ENCODE data around the gene PTPRJ.

Gene PTPRJ

GRCh38 chr11:48091426-48092102 is 111.2 kb downstream of the PTPRJ start:
- Histone ChIP-seq H3K27me3 (ENCODE audit: control insufficient read depth, insufficient read depth, low read length) (no peaks in the 10 kb centered on the region), H3K9ac (ENCODE audit: low read length) (no peak overlapping the region), H3K9me3 (ENCODE audit: control insufficient read depth, insufficient read depth, low read depth, low read length) (no peaks in the 10 kb centered on the region), H3K36me3 (ENCODE audit: control insufficient read depth, insufficient read depth, low read length) (no peaks in the 10 kb centered on the region), H3K27ac (ENCODE audit: low read depth, low read length) (no peak overlapping the region), H3K4me1 (ENCODE audit: control insufficient read depth, insufficient read depth, low read length) (peaks cover 28% of the 10 kb centered on the region), H3K4me3 (ENCODE audit: low read depth, low read length) (no peak overlapping the region)

GRCh38 chr11:48093323-48093722 is 113.0 kb downstream of the PTPRJ start:
- Histone ChIP-seq H3K9me3 (ENCODE audit: control insufficient read depth, insufficient read depth, low read depth, low read length) (no peaks in the 10 kb centered on the region), H3K36me3 (ENCODE audit: control insufficient read depth, insufficient read depth, low read length) (no peaks in the 10 kb centered on the region), H3K27ac (ENCODE audit: low read depth, low read length) (no peak overlapping the region), H3K27me3 (ENCODE audit: control insufficient read depth, insufficient read depth, low read length) (no peaks in the 10 kb centered on the region), H3K4me3 (ENCODE audit: low read depth, low read length) (no peak overlapping the region), H3K9ac (ENCODE audit: low read length) (no peak overlapping the region), H3K4me1 (ENCODE audit: control insufficient read depth, insufficient read depth, low read length) (peaks cover 36% of the 10 kb centered on the region)

- H3K4me1 ChIP-seq (ENCODE audit: control insufficient read depth, insufficient read depth, low read length), result peaks cover 29% of the 10 kb centered on the region
- no peak overlapping the region for H3K27ac ChIP-seq (ENCODE audit: low read depth, low read length)
- no peaks in the 10 kb centered on the region for H3K36me3 ChIP-seq (ENCODE audit: control insufficient read depth, insufficient read depth, low read length)
- H3K9ac ChIP-seq (ENCODE audit: low read length), result no peak overlapping the region
- H3K4me3 ChIP-seq (ENCODE audit: low read depth, low read length), result no peak overlapping the region
- no peaks in the 10 kb centered on the region for H3K9me3 ChIP-seq (ENCODE audit: control insufficient read depth, insufficient read depth, low read depth, low read length)
- H3K27me3 ChIP-seq (ENCODE audit: control insufficient read depth, insufficient read depth, low read length), result no peaks in the 10 kb centered on the region
Observed at GRCh38 chr11:48093795-48094642, 113.7 kb downstream of the PTPRJ start.

GRCh38 chr11:48094643-48095339 is 114.4 kb downstream of the PTPRJ start:
- Histone ChIP-seq H3K4me3 (ENCODE audit: low read depth, low read length) (no peak overlapping the region), H3K36me3 (ENCODE audit: control insufficient read depth, insufficient read depth, low read length) (no peaks in the 10 kb centered on the region), H3K9ac (ENCODE audit: low read length) (no peak overlapping the region), H3K4me1 (ENCODE audit: control insufficient read depth, insufficient read depth, low read length) (peaks cover 28% of the 10 kb centered on the region), H3K27me3 (ENCODE audit: control insufficient read depth, insufficient read depth, low read length) (no peaks in the 10 kb centered on the region), H3K27ac (ENCODE audit: low read depth, low read length) (no peak overlapping the region), H3K9me3 (ENCODE audit: control insufficient read depth, insufficient read depth, low read depth, low read length) (no peaks in the 10 kb centered on the region)

- no peaks in the 10 kb centered on the region for H3K27me3 ChIP-seq (ENCODE audit: control insufficient read depth, insufficient read depth, low read length)
- no peaks in the 10 kb centered on the region for H3K36me3 ChIP-seq (ENCODE audit: control insufficient read depth, insufficient read depth, low read length)
- H3K27ac ChIP-seq (ENCODE audit: low read depth, low read length), result no peak overlapping the region
- no peaks in the 10 kb centered on the region for H3K9me3 ChIP-seq (ENCODE audit: control insufficient read depth, insufficient read depth, low read depth, low read length)
- peaks cover 22% of the 10 kb centered on the region for H3K4me1 ChIP-seq (ENCODE audit: control insufficient read depth, insufficient read depth, low read length)
- no peak overlapping the region for H3K9ac ChIP-seq (ENCODE audit: low read length)
- H3K4me3 ChIP-seq (ENCODE audit: low read depth, low read length), result no peak overlapping the region
Observed at GRCh38 chr11:48095779-48096470, 115.6 kb downstream of the PTPRJ start.

- Histone ChIP-seq H3K36me3 (ENCODE audit: control insufficient read depth, insufficient read depth, low read length) (no peaks in the 10 kb centered on the region), H3K27me3 (ENCODE audit: control insufficient read depth, insufficient read depth, low read length) (no peaks in the 10 kb centered on the region), H3K4me1 (ENCODE audit: control insufficient read depth, insufficient read depth, low read length) (peaks cover 29% of the 10 kb centered on the region), H3K4me3 (ENCODE audit: low read depth, low read length) (no peak overlapping the region), H3K9me3 (ENCODE audit: control insufficient read depth, insufficient read depth, low read depth, low read length) (no peaks in the 10 kb centered on the region), H3K9ac (ENCODE audit: low read length) (no peak overlapping the region), H3K27ac (ENCODE audit: low read depth, low read length) (no peak overlapping the region)
Observed at GRCh38 chr11:48096588-48097525, 116.5 kb downstream of the PTPRJ start.

- no peaks in the 10 kb centered on the region for H3K36me3 ChIP-seq (ENCODE audit: control insufficient read depth, insufficient read depth, low read length)
- H3K4me3 ChIP-seq (ENCODE audit: low read depth, low read length), result no peak overlapping the region
- H3K9me3 ChIP-seq (ENCODE audit: control insufficient read depth, insufficient read depth, low read depth, low read length), result no peaks in the 10 kb centered on the region
- no peak overlapping the region for H3K9ac ChIP-seq (ENCODE audit: low read length)
- H3K27me3 ChIP-seq (ENCODE audit: control insufficient read depth, insufficient read depth, low read length), result no peaks in the 10 kb centered on the region
- peaks cover 29% of the 10 kb centered on the region for H3K4me1 ChIP-seq (ENCODE audit: control insufficient read depth, insufficient read depth, low read length)
- H3K27ac ChIP-seq (ENCODE audit: low read depth, low read length), result no peak overlapping the region
Observed at GRCh38 chr11:48098024-48098423, 117.7 kb downstream of the PTPRJ start.

- Histone ChIP-seq H3K27me3 (ENCODE audit: control insufficient read depth, insufficient read depth, low read length) (no peaks in the 10 kb centered on the region), H3K27ac (ENCODE audit: low read depth, low read length) (no peak overlapping the region), H3K9me3 (ENCODE audit: control insufficient read depth, insufficient read depth, low read depth, low read length) (no peaks in the 10 kb centered on the region), H3K4me3 (ENCODE audit: low read depth, low read length) (no peak overlapping the region), H3K4me1 (ENCODE audit: control insufficient read depth, insufficient read depth, low read length) (peaks cover 40% of the 10 kb centered on the region), H3K36me3 (ENCODE audit: control insufficient read depth, insufficient read depth, low read length) (no peaks in the 10 kb centered on the region), H3K9ac (ENCODE audit: low read length) (no peak overlapping the region)
Observed at GRCh38 chr11:48099916-48100446, 119.6 kb downstream of the PTPRJ start.

- H3K27me3 ChIP-seq (ENCODE audit: control insufficient read depth, insufficient read depth, low read length), result no peaks in the 10 kb centered on the region
- H3K4me1 ChIP-seq (ENCODE audit: control insufficient read depth, insufficient read depth, low read length), result peaks cover 36% of the 10 kb centered on the region
- H3K9ac ChIP-seq (ENCODE audit: low read length), result no peak overlapping the region
- H3K36me3 ChIP-seq (ENCODE audit: control insufficient read depth, insufficient read depth, low read length), result no peaks in the 10 kb centered on the region
- no peak overlapping the region for H3K4me3 ChIP-seq (ENCODE audit: low read depth, low read length)
- H3K27ac ChIP-seq (ENCODE audit: low read depth, low read length), result no peak overlapping the region
- no peaks in the 10 kb centered on the region for H3K9me3 ChIP-seq (ENCODE audit: control insufficient read depth, insufficient read depth, low read depth, low read length)
Observed at GRCh38 chr11:48101044-48101733, 120.8 kb downstream of the PTPRJ start.

Data from HUES6 (cell line).